Hypothalamus (tissue), 51 donors: ENCODE data around the gene ZNF654.
"Not testable (repeated sequence)": the region's sequence is repeated elsewhere in the genome, so short reads cannot be mapped to it uniquely, and the experiment has no call there.

ENCODE experiments used
- DNase-seq, 51 donors: peaks; one replicate each; lab custom pipeline; 2025; lab: John Stamatoyannopoulos, UW

Gene ZNF654

GRCh38 chr3:88133711-88134263 is 74.7 kb downstream of the ZNF654 start:
- DNase-seq: no peak

- DNase-seq: no peak
These were observed 78.8 kb downstream of the ZNF654 start for GRCh38 chr3:88137836-88138235.

GRCh38 chr3:88141458-88142083 is 82.5 kb downstream of the ZNF654 start:
- DNase-seq: no peak

- no peak for DNase-seq
These were observed 83.1 kb downstream of the ZNF654 start for GRCh38 chr3:88142094-88142624.

- no peak for DNase-seq
These were observed 88.2 kb downstream of the ZNF654 start for GRCh38 chr3:88147261-88147660.

GRCh38 chr3:88148651-88149050 is 89.6 kb downstream of the ZNF654 start:
- DNase-seq: no peak

- DNase-seq: peak in 5 of 51 donors; percentile 17 to 49 (median 42)
These were observed 90.0 kb downstream of the ZNF654 start for GRCh38 chr3:88149101-88149508.

GRCh38 chr3:88149509-88150362 is 90.7 kb downstream of the ZNF654 start, which contains the start of gene C3orf38:
Gene C3orf38, plus strand, starts transcription at chr3:88149959. Its CDS starts 94 bp downstream, at chr3:88150053.
- peak; percentile 56 to 97 (median 86) for DNase-seq

- DNase-seq: peak in 1 of 51 donors; percentile 47
These were observed 91.3 kb downstream of the ZNF654 start for GRCh38 chr3:88150371-88150770.

- no peak for DNase-seq
These were observed 91.8 kb downstream of the ZNF654 start for GRCh38 chr3:88150806-88151205.

- no peak for DNase-seq
These were observed 92.3 kb downstream of the ZNF654 start for GRCh38 chr3:88151358-88151757.

GRCh38 chr3:88152841-88153240 is 93.8 kb downstream of the ZNF654 start:
- DNase-seq: no peak

GRCh38 chr3:88166419-88166971 is 107.4 kb downstream of the ZNF654 start:
- DNase-seq: no peak

GRCh38 chr3:88167173-88167572 is 108.1 kb downstream of the ZNF654 start:
- no peak for DNase-seq

- DNase-seq: no peak
These were observed 108.6 kb downstream of the ZNF654 start for GRCh38 chr3:88167704-88168103.

GRCh38 chr3:88168171-88168570 is 109.1 kb downstream of the ZNF654 start:
- DNase-seq: no peak

- DNase-seq: no peak
These were observed 121.4 kb downstream of the ZNF654 start for GRCh38 chr3:88180398-88180999.

- not testable (repeated sequence) for DNase-seq
These were observed 123.3 kb downstream of the ZNF654 start for GRCh38 chr3:88182165-88182918.

GRCh38 chr3:88188436-88188835 is 129.4 kb downstream of the ZNF654 start:
- DNase-seq: peak in 29 of 51 donors; percentile 1 to 69 (median 28)

- no peak for DNase-seq
These were observed 130.3 kb downstream of the ZNF654 start for GRCh38 chr3:88189361-88189810.
